NCI-H69 (cell line): ENCODE data around the gene DLK1.
A peak's percentile ranks its signal among the peaks of the same experiment; 100 is the strongest.

Experiments
- DNase-seq: peaks from one replicate; lab custom pipeline; 2025; lab: John Stamatoyannopoulos, UW

Gene DLK1

GRCh38 chr14:100777818-100778525 is 51.3 kb downstream of the DLK1 start:
- DNase-seq = peak; percentile 64

GRCh38 chr14:100778526-100778882 is 51.8 kb downstream of the DLK1 start:
- DNase-seq = no peak

GRCh38 chr14:100778951-100779690 is 52.4 kb downstream of the DLK1 start:
- no peak for DNase-seq

GRCh38 chr14:100779691-100780080 is 53.0 kb downstream of the DLK1 start:
- DNase-seq = no peak

GRCh38 chr14:100780246-100780645 is 53.6 kb downstream of the DLK1 start:
- no peak for DNase-seq

- DNase-seq = no peak
Observed at GRCh38 chr14:100780646-100781355, 54.1 kb downstream of the DLK1 start.

GRCh38 chr14:100781952-100782351 is 55.3 kb downstream of the DLK1 start:
- DNase-seq = no peak

- peak; percentile 91 for DNase-seq
Observed at GRCh38 chr14:100782516-100783320, 56.0 kb downstream of the DLK1 start.

- DNase-seq = peak; percentile 98
Observed at GRCh38 chr14:100783630-100784370, 57.1 kb downstream of the DLK1 start.

GRCh38 chr14:100784523-100785337 is 58.0 kb downstream of the DLK1 start:
- peak; percentile 95 for DNase-seq

- DNase-seq = no peak
Observed at GRCh38 chr14:100785338-100785615, 58.6 kb downstream of the DLK1 start.

GRCh38 chr14:100785626-100786025 is 58.9 kb downstream of the DLK1 start:
- DNase-seq = peak; percentile 50

GRCh38 chr14:100786131-100786530 is 59.4 kb downstream of the DLK1 start:
- peak; percentile 56 for DNase-seq

- peak; percentile 32 for DNase-seq
Observed at GRCh38 chr14:100786576-100787219, 60.0 kb downstream of the DLK1 start.

- DNase-seq = no peak
Observed at GRCh38 chr14:100787659-100788058, 61.0 kb downstream of the DLK1 start.
